D721Med (cell line): Measurements from ENCODE around the gene PRKG1.
"Not testable (repeated sequence)": the region's sequence is repeated elsewhere in the genome, so short reads cannot be mapped to it uniquely, and the experiment has no call there.

ENCODE experiments used
- DNase-seq: peaks from one replicate; pipeline ENCODE4 v3.0.0; 2011; ENCODE audit warnings: low spot score; ENCODE audit not compliant: insufficient read length
- FAIRE-seq: peaks from 2 replicates; lab custom pipeline; 2011; peaks lifted over from hg19 to GRCh38; lab: Jason Lieb, UNC
- TF ChIP-seq, protein P1 (sequence below): IDR thresholded peaks from 2 replicates; pipeline ENCODE4 v1.5.1; 2012; ENCODE audit warnings: mild to moderate bottlenecking, control low read depth; ENCODE audit not compliant: insufficient read depth; ENCODE audit errors: missing control alignments

PRKG1 gene

DNA sequence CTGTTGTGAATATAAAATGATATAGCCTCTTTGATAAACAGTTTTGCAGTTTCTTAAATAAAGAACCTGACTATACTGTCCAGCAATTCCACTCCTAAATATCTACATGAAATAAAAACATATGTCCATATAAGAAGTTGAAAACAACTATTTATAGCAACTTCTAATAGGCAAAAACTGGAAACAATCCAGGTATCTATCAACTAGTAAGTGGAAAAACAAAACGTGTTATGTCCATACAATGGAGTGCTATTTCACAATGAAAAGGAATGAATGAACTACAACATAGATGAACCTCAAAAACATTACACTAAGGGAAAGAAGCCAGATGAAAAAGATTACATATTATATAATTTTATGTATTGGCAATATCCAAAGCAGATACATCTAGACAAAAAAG lies 356.2 kb downstream of the PRKG1 start:
- no peak for DNase-seq
- TF ChIP-seq, protein P1, sequence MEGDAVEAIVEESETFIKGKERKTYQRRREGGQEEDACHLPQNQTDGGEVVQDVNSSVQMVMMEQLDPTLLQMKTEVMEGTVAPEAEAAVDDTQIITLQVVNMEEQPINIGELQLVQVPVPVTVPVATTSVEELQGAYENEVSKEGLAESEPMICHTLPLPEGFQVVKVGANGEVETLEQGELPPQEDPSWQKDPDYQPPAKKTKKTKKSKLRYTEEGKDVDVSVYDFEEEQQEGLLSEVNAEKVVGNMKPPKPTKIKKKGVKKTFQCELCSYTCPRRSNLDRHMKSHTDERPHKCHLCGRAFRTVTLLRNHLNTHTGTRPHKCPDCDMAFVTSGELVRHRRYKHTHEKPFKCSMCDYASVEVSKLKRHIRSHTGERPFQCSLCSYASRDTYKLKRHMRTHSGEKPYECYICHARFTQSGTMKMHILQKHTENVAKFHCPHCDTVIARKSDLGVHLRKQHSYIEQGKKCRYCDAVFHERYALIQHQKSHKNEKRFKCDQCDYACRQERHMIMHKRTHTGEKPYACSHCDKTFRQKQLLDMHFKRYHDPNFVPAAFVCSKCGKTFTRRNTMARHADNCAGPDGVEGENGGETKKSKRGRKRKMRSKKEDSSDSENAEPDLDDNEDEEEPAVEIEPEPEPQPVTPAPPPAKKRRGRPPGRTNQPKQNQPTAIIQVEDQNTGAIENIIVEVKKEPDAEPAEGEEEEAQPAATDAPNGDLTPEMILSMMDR, result no peak
- no peak for FAIRE-seq

DNA sequence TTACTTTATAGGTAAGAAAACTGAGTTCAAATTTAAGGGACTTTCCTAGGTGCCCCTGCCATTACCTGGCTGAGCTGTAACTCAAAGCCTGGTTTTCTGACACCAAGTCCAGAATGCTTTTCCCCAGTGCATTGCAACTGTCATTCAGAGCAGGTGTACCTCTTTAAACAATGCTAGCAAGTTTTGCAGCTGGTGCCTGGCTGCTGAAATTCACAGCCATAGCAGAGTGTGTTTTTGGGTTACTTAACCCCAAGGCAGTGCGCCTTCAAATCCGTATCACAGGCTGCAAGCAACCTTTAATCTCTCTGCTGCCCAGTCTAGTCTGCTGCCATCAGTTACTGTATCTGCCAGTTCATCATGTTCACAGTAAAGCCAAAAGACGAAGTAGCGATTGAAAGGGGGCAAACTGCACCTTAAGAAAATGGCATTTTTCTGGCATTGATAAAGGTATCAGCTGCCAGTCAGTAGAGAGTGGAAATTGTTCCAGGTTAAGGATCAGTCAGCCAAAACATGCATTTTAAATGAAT lies 359.7 kb downstream of the PRKG1 start:
- TF ChIP-seq, protein P1, result no peak
- FAIRE-seq, result no peak
- DNase-seq, result no peak

DNA sequence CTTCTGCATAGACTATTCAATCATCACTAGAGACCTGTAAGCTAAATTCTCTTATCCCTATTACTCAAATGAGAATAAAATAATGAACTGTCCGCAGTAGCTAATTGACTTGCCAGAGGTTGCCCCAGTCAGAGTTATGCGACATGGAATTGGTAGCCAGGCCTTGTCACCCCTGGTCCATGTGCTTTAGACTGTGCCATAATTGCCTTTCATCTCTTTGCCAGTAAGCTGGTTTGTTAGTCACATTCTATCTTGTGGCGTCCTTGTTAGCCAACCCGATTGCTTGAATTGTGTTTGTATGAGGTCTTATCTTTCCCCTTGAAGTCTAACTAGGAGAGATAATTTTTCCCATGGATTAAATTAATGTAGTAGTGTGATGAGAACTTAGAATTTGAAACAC lies 362.5 kb downstream of the PRKG1 start:
- FAIRE-seq (no peak), DNase-seq (no peak)
- TF ChIP-seq, protein P1, result no peak

DNA sequence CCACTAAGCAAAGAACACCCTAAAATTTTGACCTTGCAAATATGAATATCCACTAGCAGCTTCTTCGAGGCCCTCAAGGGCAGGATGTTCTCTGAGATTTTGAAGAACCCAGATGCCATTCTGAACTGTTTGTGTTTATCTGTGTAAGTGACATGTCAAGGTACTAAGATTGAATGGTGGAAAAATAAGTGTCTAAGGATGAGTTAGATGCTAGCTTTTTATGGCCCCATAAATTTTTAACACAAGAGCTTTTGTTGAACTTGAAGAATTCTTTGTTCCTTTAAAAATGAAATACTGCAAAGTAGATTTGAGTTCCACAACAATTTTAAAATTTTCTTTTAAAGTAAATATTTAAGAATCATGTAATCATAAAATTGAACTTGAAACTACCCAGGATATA lies 365.4 kb downstream of the PRKG1 start:
- FAIRE-seq, result no peak
- TF ChIP-seq, protein P1, result no peak

DNA sequence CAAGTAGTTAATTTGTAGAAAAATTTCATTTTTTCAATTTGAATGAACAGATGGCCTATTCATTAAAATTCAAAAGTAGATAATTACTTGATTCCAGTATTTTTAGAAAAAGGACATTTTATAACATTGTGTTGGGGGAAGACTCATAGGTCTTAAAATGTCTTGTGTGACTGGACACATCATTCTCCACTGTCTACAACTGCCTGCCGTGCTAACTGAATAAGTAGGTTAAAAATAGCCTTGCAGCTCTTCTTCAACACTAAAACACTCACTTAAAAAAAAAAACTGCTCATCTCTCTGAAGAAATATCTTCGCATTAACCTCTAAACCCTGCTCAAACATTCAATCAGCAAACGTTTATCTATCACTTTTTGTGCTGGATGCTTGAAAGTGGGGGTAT lies 371.3 kb downstream of the PRKG1 start:
- TF ChIP-seq, protein P1, result no peak
- FAIRE-seq, result no peak
- no peak for DNase-seq

More for the DNA sequence above, 365.4 kb downstream of the PRKG1 start:
- DNase-seq, result no peak

DNA sequence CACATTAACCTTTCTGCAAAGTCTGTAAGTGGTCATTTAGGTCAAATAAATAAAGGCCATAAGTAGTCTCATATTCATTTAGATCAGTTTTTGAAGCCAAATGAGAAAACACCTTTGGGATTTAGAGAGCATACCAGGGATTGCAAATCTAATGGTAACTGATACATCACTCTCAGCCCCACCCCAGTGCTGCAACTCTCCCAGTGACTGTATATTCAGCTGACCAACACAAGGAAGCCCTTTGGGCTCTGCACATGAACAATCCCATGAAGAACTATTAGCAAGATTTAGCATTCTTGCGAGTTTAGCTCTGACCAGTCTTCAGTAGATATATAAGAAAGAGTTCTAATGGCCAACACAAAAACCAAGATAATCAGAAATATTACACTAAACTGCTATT lies 372.8 kb downstream of the PRKG1 start:
- TF ChIP-seq, protein P1, result no peak
- FAIRE-seq (no peak), DNase-seq (no peak)

DNA sequence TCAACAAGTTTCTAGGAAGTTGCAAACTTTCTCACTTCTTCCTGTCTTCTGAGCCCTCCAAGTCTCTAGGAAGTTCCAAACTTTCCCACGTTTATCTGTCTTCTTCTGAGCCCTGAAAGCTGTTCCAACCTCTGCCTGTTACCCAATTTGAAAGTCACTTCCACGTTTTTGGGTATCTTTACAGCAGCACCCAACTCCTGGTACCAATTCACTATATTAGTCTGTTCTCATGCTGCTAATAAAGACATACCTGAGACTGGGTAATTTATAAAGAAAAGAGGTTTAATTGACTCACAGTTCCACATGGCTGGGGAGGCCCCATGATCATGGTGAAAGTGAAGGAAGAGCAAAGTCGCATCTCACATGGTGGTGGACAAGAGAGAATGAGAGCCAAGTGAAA lies 381.5 kb downstream of the PRKG1 start:
- DNase-seq, FAIRE-seq: not testable (repeated sequence)

DNA sequence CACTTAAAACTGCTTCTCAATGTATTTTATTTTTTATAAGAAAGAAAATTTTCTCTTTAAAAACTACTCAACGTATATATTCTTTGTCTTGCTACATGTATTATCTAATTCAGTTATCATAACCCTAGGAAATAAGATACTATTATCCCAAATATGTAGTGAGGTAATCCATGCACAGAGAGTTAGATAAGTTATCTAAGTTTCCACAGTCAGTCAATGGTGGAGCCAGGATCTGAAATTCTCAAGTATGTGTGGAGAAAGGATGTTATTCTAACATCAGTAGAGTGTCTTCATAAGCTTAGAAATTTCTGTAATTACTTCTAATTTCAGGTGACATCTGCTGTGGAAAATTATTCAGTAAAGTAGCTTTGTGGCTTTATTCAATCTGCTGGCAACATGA lies 385.2 kb downstream of the PRKG1 start:
- TF ChIP-seq, protein P1, result no peak
- FAIRE-seq (no peak), DNase-seq (no peak)
